Large intestine (tissue), 3 donors: ENCODE data around the gene TANGO6. TPM values are rescaled to one million over a fixed set of nuclear protein-coding genes. Genes with fewer than 3 reads are reported as not detected.
A peak's percentile ranks its signal among the peaks of the same experiment; 100 is the strongest.

ENCODE experiments used
- DNase-seq, 2 donors: peaks; one replicate each; pipeline versions ENCODE4 v3.0.0 to v3.0.0-alpha.2; 2013
- H3K27ac ChIP-seq: one replicate; pipeline ENCODE4 v1.5.1; 2013; ENCODE audit warnings: low read length
- H3K27me3 ChIP-seq: 2 replicates; pipeline ENCODE4 v1.6.1; 2013; ENCODE audit warnings: low read length; ENCODE audit not compliant: control insufficient read depth, insufficient read depth
- H3K36me3 ChIP-seq: 2 replicates; pipeline ENCODE4 v1.6.1; 2013; ENCODE audit warnings: low read length; ENCODE audit not compliant: control insufficient read depth, insufficient read depth
- H3K4me1 ChIP-seq: one replicate; pipeline ENCODE4 v1.6.1; 2013; ENCODE audit warnings: low read length; ENCODE audit not compliant: control insufficient read depth, insufficient read depth
- H3K4me3 ChIP-seq: one replicate; pipeline ENCODE4 v1.5.1; 2013; ENCODE audit warnings: low read length
- H3K9me3 ChIP-seq: one replicate; pipeline ENCODE4 v1.6.1; 2013; ENCODE audit warnings: mild to moderate bottlenecking, low read depth, low read length, moderate library complexity; ENCODE audit not compliant: control insufficient read depth
- WGBS: methylation state at CpG from one replicate; pipeline ENCODE4 v1.1.5; 2013; ENCODE audit warnings: low lambda C conversion rate; ENCODE audit not compliant: insufficient coverage; 5-methylcytosine and 5-hydroxymethylcytosine counted together
- polyA plus RNA-seq: library from polyadenylated mRNA; unstranded; fragments of 120-200 nt; gene quantifications from one replicate; pipeline ENCODE4 v1.2.1, GENCODE V29; 2013

Gene TANGO6
- polyA plus RNA-seq, 1 donor, result 4.5 TPM

DNA sequence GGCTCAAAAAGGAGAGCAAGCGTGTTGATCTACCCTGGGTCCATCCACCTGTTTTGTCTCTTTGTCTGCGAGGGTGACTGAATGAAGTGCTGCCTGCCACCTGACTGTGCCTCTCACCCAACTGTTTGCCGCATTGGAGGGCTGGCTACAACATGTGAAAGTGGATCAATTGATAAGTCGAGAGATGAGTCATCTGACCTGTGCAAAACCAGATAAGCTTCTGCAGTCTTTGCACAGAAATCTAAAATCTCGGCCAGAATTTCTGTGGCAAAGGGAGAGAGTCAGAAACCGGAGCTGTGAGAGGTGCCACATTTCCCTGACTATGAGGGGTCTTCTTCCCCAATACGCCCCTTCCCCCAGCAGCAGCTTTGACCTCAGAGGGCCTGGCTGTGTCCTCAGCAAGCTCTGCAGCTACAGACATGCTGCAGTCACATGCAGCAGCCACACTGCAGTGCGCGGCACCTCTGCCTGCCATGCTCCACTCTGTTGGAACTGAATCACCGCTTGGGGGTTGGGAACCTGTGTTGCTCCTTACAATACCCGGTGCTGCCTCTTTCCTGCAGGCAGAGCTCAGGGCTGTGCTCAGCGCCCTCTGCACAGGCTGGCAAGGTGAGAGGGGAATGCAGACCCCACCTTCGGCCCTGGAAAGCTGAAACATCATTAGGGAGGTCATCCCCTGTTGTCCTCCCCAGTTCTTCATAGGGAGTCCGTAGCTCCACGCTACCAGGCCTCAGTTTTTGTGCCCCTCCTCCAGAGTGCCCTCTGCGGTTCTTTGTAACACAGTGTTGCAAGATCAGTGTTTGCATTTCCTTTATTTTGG is 246.0 kb downstream of the TANGO6 start:
- no peaks in the 10 kb centered on the region for H3K36me3 ChIP-seq
- no peak overlapping the region for H3K27ac ChIP-seq
- H3K4me1 ChIP-seq, result peaks cover 11% of the 10 kb centered on the region
- no peaks in the 10 kb centered on the region for H3K27me3 ChIP-seq
- no peak overlapping the region for H3K4me3 ChIP-seq
- 70% methylated on average over 2 of the region's 16 CpGs for WGBS
- H3K9me3 ChIP-seq, result no peaks in the 10 kb centered on the region
- peak in 1 of 2 donors; percentile 51 for DNase-seq

DNA sequence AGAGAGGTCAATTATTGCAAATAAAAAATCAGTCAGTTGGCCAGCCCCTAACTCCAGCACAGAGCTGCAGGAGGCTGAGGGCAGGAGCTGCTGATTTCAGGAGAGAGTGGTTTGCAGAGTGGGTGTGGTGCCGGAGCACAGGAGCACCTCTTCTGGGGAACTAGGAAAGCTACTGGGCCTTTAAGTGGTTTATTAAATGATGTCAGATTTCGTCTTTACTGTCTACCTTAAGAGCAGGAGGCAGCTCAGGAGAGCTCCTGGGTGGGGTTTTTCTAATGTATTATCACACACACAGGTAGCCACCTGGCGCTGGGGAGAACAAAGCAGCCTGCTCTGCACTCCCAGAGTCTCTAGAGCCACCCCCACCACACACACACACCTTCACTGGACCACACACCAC is 250.6 kb downstream of the TANGO6 start:
- Histone ChIP-seq H3K27ac (no peak overlapping the region), H3K27me3 (no peaks in the 10 kb centered on the region), H3K9me3 (no peaks in the 10 kb centered on the region), H3K36me3 (no peaks in the 10 kb centered on the region), H3K4me3 (no peak overlapping the region), H3K4me1 (peaks cover 9% of the 10 kb centered on the region)
- 60% methylated on average over 1 of the region's 3 CpGs for WGBS
- no peak for DNase-seq

DNA sequence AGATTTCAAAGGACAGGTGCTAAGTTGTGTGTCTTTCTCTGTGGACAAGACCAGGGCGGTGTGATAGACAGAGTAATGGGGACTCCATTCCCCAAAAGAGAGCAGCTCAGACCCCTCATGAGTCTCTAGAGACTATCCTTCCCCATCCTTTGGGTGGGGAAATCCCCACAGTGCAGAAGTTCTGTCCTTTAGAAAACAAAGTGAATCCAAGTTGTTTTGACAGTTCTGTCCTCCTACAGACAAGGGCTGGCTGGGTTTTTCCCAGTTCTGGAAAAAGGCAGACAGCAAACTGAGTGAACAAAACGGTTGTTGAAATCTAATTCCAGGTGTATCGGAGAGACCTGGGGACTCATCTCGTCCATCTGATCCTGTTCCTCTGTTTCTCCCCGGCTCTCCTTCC is 251.2 kb downstream of the TANGO6 start:
- Histone ChIP-seq H3K27ac (no peak overlapping the region), H3K4me1 (peaks cover 4% of the 10 kb centered on the region), H3K36me3 (no peaks in the 10 kb centered on the region), H3K27me3 (no peaks in the 10 kb centered on the region), H3K4me3 (no peak overlapping the region), H3K9me3 (no peaks in the 10 kb centered on the region)
- 83% methylated on average over 2 of the region's 5 CpGs for WGBS
- DNase-seq, result no peak

DNA sequence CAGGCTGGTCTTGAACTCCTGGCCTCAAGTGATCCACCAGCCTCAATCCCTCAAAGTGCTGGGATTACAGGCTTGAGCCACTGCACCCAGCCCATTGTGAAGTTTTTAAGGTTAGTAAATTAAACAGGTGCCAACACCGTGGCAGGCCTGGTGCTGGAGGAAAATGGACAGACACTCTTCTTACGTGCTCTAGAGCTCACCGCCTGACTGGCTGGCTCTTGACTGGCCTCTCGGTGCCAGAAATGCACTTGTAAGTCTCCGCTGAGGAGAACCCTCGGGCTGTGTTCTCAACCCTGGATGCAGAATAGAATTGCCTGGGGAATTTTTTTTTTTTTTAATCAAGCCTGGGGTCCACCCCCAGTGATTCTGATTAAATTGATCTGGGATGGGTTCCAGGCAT is 251.9 kb downstream of the TANGO6 start:
- WGBS, result no CpG with 5 or more reads among the region's 6 CpGs
- no peak overlapping the region for H3K27ac ChIP-seq

DNA sequence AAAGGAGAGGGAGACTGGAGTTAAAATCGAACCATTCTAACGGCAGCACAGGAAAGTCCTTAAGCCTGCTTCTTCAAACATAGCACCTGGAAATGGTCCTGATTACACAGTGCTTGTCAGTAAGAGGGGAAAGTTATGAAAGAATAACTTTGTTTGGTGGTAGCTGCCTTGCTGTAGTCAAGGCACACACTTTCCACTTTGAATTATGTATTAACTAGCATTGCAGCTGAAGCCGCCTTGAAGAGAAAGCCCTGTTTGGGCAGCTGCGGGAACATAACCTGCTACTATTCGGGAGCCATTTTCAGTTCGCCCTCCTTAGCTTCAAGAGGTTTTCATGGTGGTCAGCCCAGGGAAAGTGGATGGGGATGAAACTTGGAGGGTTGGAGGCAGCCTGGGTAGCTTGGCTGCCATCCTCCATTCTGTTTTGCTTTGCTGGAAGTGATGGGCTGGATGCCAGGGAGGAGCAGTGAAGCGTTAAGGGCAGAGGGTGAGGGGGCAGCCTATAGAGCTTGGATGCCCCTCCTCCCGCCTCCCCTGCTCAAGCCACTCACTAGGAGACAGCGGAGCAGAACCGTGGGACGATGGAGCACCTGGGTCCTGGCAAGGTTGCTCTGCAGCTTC is 256.9 kb downstream of the TANGO6 start:
- DNase-seq, result no peak
- Histone ChIP-seq H3K36me3 (no peaks in the 10 kb centered on the region), H3K9me3 (no peaks in the 10 kb centered on the region), H3K27me3 (peaks cover 3% of the 10 kb centered on the region), H3K4me1 (peaks cover 7% of the 10 kb centered on the region), H3K27ac (no peak overlapping the region), H3K4me3 (no peak overlapping the region)
- WGBS, result no CpG with 5 or more reads among the region's 11 CpGs

More for the DNA sequence above, 251.9 kb downstream of the TANGO6 start:
- H3K36me3 ChIP-seq, result no peaks in the 10 kb centered on the region
- no peaks in the 10 kb centered on the region for H3K9me3 ChIP-seq
- no peaks in the 10 kb centered on the region for H3K4me1 ChIP-seq
- no peak overlapping the region for H3K4me3 ChIP-seq
- DNase-seq, result no peak
- H3K27me3 ChIP-seq, result no peaks in the 10 kb centered on the region

DNA sequence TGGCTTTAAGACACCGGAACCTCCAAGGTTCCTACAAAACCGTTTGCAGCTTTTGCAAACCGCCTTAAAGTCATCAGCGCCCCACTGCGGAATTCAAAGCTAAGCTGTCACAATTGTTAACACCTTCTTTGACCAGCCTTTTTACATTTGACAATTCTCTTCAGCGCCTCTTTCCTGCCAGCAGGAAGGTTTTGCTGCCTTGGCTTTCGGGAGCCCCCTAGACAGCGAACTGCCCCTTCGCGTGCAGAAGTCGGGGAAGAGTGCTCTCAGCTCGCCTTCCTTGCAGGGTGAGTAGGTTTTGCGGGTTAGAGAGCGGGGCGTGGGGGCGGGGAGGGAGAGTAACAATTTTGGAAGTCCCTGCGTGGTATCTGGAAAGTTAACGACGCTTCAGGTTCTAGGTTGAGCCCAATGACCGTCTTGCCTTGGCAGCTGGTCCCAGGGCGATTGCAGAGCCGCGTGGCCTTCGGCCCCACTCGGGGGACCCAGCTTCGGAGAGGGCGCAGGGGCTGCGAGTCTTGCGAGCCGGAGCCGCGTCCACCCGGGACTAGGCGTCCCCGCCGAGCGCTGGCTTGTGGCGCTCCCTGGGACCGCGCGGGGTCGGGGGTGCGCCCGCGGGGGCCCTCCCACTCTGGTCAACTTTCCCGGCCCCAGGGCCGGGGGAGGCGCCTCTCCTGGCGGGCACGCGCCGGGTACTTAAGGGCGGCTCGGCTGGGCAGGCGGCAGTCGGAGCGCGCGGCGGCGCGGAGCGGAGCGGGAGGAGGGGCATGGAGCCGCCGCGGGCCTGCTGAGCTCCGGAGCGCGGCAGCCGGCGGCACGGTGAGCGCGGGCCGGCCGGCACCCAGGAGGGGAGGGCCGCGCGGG is 262.4 kb downstream of the TANGO6 start, which contains the start of gene HAS3:
Gene HAS3 (plus strand): TSS at position 153 of the 861 bp plus-strand sequence. CDS start 3,743 bp downstream, outside the sequence.
- peaks cover 37% of the 10 kb centered on the region for H3K27me3 ChIP-seq
- H3K9me3 ChIP-seq, result no peaks in the 10 kb centered on the region
- H3K36me3 ChIP-seq, result peaks cover 5% of the 10 kb centered on the region
- no CpG with 5 or more reads among the region's 80 CpGs for WGBS
- H3K4me3 ChIP-seq, result peak within 1 kb of the TSS; percentile 32
- peaks cover 27% of the 10 kb centered on the region for H3K4me1 ChIP-seq
- no peak within 1 kb of the TSS for H3K27ac ChIP-seq
- DNase-seq, result peak; percentile 34 to 74

DNA sequence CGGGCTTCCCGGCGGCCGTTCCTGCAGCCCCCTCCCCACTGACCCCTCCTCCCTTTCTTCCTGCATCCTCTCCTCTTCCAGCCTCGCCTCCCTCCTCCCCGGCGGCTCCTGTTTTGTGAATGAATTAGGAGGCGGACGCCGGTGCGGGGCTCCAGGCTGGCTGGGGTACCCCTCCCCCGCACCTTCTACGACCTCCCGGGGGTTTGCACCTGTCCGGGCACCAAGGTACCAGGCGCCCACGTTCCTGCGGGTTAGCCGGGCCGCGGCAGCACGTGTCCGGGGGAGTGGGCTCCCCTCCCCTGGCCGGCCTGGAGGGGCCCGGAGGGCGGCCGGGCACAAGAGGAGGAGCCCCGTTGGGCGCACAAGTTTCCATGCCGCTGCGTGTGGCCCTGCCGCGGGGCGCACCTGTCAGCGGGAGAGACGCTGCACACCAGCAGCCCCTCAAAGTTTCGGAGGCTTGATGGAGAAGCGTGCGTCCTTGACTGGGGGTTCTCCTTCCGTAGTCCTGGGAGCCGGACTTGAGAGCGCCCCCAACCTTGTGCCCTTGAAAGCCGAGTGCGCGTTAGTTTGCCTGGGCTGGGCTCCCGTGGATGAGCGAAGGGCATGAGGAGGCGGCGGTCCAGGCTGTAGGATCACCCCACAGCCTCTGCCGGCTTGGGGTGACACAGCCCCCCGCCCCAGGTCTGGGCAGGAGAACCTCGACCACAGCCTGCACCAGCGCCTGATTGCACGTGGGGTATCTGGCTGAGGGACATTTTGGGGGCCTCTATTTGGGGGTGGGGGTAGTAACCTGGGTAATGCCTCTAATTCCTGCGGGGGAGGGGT is 263.4 kb downstream of the TANGO6 start:
- Histone ChIP-seq H3K27me3 (peaks cover 37% of the 10 kb centered on the region), H3K4me1 (peaks cover 27% of the 10 kb centered on the region), H3K36me3 (peaks cover 5% of the 10 kb centered on the region), H3K27ac (no peak overlapping the region), H3K4me3 (peak overlapping the region; percentile 32), H3K9me3 (no peaks in the 10 kb centered on the region)
- WGBS, result no CpG with 5 or more reads among the region's 55 CpGs
- peak in 1 of 2 donors; percentile 24 for DNase-seq

DNA sequence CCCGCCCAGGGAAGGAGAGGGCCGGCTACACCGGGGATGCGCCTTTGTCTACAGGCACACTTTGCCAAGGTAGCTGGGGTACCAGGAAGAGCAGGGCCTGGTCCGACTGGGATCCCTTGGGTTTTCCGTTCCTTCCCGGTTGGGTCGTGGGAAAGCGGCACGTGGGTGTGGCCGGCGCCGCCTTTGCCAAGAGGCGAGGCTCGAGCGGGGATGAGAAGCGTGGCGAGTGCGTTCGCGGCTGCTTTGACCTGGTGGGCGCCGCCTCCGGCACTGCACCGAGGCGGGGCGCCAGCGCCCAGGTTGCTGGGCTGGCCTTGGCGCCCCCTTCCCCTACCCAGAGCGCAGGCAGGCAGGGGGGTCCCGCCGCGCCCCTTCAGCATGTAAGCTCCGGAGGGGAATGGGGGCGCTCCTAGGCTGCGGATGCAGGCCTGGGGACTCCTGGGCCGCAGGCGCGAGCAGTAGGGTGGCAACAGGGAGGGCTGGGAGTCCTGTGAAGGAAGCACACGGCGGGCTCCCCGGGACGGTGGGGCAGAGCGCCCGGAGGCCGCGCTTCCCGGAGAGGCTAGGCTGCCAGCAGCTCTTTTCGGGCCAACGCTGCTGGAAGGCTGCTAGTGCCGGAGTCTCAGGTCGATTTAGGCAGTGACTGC is 264.1 kb downstream of the TANGO6 start:
- DNase-seq, result peak in 1 of 2 donors; percentile 35
- Histone ChIP-seq H3K36me3 (peaks cover 5% of the 10 kb centered on the region), H3K4me3 (peak overlapping the region; percentile 32), H3K27ac (no peak overlapping the region), H3K27me3 (peaks cover 37% of the 10 kb centered on the region), H3K4me1 (peaks cover 21% of the 10 kb centered on the region), H3K9me3 (no peaks in the 10 kb centered on the region)
- WGBS, result no CpG with 5 or more reads among the region's 52 CpGs

DNA sequence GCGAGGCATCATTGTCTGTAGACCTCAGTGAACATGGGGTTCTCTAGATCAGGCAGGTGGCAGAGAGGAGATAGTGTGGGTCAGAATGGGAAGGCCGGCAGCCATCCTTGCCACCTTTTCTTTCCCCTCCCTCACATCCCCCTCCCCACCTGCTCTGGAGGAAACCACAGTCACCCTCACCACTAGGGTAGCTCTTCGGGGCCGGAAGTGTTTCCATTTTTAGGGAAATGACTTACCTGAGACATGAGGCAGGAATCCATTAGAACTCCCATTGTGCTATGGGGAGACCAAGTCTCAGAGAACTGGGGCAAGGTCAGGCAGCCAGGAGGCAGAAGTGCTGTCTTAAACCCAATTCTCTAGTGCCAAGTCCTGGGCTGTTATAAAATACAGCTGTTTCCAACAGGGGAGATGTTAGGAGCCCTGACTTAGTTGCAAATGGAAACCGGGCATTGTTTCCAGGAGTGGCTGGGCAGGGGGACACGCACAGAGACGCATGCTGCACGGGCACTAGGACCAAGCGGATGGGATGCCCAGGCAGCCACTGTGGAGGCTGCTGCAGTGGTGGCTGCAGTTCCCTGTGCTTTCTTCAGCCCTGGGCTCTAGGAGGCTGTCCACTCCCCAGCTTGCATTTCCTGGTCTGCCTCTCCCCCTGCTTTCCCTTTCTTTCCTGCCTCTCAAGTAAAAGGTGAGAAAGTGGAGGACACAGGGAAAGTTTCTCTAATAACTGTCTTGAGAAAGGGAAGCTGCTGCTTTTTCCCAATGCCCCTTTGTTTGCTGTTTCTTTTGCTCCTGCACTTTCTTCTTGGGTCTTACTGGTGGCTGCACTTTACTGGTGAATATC is 265.0 kb downstream of the TANGO6 start:
- DNase-seq, result no peak
- no peak overlapping the region for H3K27ac ChIP-seq
- H3K4me1 ChIP-seq, result peaks cover 21% of the 10 kb centered on the region
- no peak overlapping the region for H3K4me3 ChIP-seq
- WGBS, result no CpG with 5 or more reads among the region's 9 CpGs
- H3K9me3 ChIP-seq, result no peaks in the 10 kb centered on the region
- H3K27me3 ChIP-seq, result peaks cover 37% of the 10 kb centered on the region
- H3K36me3 ChIP-seq, result peaks cover 5% of the 10 kb centered on the region
